Activated effector memory CD4-positive, alpha-beta T cell treated with Interleukin-2 at 50 U/mL for 16 hours (primary cell): ENCODE results near the gene ANKRD28.
"Not testable (repeated sequence)": the region's sequence is repeated elsewhere in the genome, so short reads cannot be mapped to it uniquely, and the experiment has no call there.

ENCODE experiments used
- DNase-seq: peaks from one replicate; pipeline ENCODE4 v3.0.0-alpha.2; 2020

The ANKRD28 gene

GRCh38 chr3:15633766-15634598, 163.8 kb downstream of the ANKRD28 start:
- no peak for DNase-seq

GRCh38 chr3:15633159-15633558, 164.6 kb downstream of the ANKRD28 start:
- no peak for DNase-seq

- no peak for DNase-seq
Measured at GRCh38 chr3:15632212-15632580, 165.6 kb downstream of the ANKRD28 start.

- no peak for DNase-seq
Measured at GRCh38 chr3:15631426-15632211, 166.2 kb downstream of the ANKRD28 start.

- no peak for DNase-seq
Measured at GRCh38 chr3:15630646-15631350, 167.0 kb downstream of the ANKRD28 start.

GRCh38 chr3:15629860-15630597, 167.8 kb downstream of the ANKRD28 start:
- peak; percentile 39 for DNase-seq

GRCh38 chr3:15628967-15629366, 168.8 kb downstream of the ANKRD28 start:
- no peak for DNase-seq

- no peak for DNase-seq
Measured at GRCh38 chr3:15623535-15624440, 174.0 kb downstream of the ANKRD28 start.

- not testable (repeated sequence) for DNase-seq
Measured at GRCh38 chr3:15619659-15620464, 177.9 kb downstream of the ANKRD28 start.
